AG09309 (cell line): ENCODE results near the gene CNTNAP2.
A peak's percentile ranks its signal among the peaks of the same experiment; 100 is the strongest.

Source experiments
- DNase-seq: peaks from one replicate; pipeline ENCODE4 v3.0.0-alpha.2; 2010; ENCODE audit warnings: low read depth
- H3K4me3 ChIP-seq: 2 replicates; pipeline ENCODE4 v1.5.1; 2011; ENCODE audit warnings: mild to moderate bottlenecking, low read depth, low read length, moderate library complexity; ENCODE audit not compliant: control insufficient read depth
- CTCF ChIP-seq: IDR thresholded peaks from 2 replicates; pipeline ENCODE4 v1.5.1; 2011; ENCODE audit warnings: mild to moderate bottlenecking, low read depth, low read length, inconsistent platforms; ENCODE audit not compliant: insufficient read depth, control insufficient read depth; ENCODE audit errors: missing control alignments

The CNTNAP2 gene

GRCh38 chr7:146094356-146094755, 22.2 kb upstream of the CNTNAP2 start:
- TF ChIP-seq CTCF = no peak
- DNase-seq = no peak
- H3K4me3 ChIP-seq = no peak overlapping the region

- DNase-seq = no peak
- H3K4me3 ChIP-seq = no peak overlapping the region
- TF ChIP-seq CTCF = no peak
Observed at GRCh38 chr7:146096994-146097393, 19.6 kb upstream of the CNTNAP2 start.

GRCh38 chr7:146106319-146106718, 10.3 kb upstream of the CNTNAP2 start:
- no peak for DNase-seq
- TF ChIP-seq CTCF = no peak
- no peak overlapping the region for H3K4me3 ChIP-seq

GRCh38 chr7:146112755-146113154, 3.8 kb upstream of the CNTNAP2 start:
- TF ChIP-seq CTCF = no peak
- no peak overlapping the region for H3K4me3 ChIP-seq
- no peak for DNase-seq

GRCh38 chr7:146115548-146115850, 1.1 kb upstream of the CNTNAP2 start:
- DNase-seq = no peak
- H3K4me3 ChIP-seq = peak overlapping the region; percentile 52
- no peak for TF ChIP-seq CTCF

GRCh38 chr7:146115851-146116520, 615 bp upstream of the CNTNAP2 start:
- H3K4me3 ChIP-seq = peak overlapping the region; percentile 52
- no peak for TF ChIP-seq CTCF
- DNase-seq = no peak

- DNase-seq = no peak
- H3K4me3 ChIP-seq = no peak overlapping the region
- no peak for TF ChIP-seq CTCF
Observed at GRCh38 chr7:146117576-146117975, 975 bp downstream of the CNTNAP2 start.
